ENCODE data around the gene ASIC4.

ASIC4 gene

DNA sequence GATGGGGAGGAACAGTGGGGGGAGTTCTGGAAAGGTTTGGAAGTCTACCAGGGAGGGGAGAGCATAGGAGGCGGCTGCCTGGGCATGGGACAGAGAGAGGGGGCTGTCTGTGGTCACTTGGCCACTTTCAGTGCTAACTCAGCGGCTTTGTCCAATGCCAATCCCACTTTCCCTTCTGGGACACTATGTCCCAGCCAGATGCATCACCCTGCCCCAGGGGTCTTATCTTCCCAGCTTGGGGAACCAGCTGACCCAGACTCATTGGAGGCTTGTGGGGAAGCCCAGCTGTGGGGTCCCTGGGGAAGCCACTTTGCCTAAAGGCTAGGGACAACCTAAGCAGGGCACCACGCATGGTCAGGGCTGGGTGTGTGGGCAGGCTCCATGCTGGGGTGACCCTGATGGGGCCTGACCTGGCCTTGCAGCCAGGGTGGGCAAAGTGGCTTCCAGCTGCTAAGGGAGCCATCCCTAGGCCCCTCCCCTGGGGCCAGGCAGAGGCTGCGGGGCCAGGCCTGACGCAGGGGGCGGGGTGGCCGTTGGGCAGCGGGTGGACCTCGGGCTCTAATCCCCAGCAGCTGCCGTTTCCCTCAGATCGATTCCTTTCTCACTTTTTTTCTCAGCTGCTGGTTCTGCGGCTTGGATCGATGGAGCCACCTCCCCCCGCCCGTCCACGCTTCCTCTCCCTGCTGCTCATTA lies 1.6 kb upstream of the ASIC4 start:
- DNase-seq (ENCODE audit: low read depth in 2 of 2, low spot score in 1 of 2): no peak

DNA sequence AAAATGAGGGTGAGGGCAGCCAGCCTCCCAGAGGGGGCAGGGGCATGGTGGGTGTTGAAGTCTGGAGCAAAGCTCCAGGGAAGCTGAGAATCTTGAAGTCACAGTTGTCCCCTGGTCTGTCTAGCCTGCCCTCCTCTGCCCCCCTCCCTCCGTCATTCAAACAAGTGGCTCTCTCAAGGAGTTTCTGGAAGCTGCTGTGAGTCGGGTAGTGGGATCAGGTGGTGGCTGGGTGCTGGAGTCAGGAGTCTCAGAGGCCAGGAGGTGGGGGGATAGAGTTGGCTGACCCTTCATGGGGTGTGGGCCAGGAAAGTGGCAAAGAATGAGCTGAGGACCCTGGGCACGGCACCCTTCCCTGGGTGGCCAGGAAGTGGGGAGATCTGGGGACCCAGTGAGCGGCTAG lies 495 bp upstream of the ASIC4 start:
- no peak for DNase-seq (ENCODE audit: low read depth in 2 of 2, low spot score in 1 of 2)

DNA sequence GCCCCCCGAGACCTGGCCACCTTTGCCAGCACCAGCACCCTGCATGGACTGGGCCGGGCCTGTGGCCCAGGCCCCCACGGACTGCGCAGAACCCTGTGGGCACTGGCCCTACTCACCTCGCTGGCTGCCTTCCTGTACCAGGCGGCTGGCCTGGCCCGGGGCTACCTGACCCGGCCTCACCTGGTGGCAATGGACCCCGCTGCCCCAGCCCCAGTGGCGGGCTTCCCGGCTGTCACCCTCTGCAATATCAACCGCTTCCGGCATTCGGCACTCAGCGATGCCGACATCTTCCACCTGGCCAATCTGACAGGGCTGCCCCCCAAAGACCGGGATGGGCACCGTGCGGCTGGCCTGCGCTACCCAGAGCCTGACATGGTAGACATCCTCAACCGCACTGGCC lies 554 bp downstream of the ASIC4 start:
- no peak for DNase-seq (ENCODE audit: low read depth in 2 of 2, low spot score in 1 of 2)

DNA sequence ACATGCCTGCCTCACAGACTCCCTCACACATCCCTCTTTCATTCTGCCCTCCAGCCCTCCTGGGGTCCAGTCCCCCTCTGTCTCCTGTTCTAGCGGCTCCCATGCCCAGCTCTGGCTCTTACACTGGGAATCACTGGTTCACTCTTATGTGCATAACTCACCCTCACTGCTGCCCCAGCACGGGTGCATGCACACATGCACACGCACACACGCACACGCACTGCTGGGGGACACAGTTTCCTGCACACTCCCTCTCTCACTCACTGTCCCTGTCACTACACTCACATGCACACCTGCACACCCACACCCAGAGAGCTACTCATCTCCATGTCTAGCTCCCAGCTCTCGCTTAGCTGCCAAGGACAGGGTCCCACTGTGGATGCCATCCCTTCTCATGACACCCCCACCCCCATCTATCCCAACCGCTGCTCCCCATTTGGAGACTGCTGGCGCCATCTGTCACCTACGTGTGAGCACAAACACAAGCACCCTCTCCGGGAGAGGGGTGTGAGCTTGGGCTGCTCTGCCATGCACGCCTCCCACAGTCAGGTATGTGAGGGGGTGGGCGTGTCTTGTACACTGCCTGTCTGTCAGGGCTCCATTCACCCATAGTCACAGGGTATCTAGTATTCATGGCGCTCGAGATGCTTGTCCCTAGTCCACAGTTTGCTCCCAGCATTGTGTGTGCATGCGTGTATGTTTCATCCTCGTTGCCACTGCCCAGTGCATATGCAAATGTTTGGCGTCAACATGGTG lies 1.8 kb downstream of the ASIC4 start:
- DNase-seq (ENCODE audit: low read depth in 2 of 2, low spot score in 1 of 2): no peak

DNA sequence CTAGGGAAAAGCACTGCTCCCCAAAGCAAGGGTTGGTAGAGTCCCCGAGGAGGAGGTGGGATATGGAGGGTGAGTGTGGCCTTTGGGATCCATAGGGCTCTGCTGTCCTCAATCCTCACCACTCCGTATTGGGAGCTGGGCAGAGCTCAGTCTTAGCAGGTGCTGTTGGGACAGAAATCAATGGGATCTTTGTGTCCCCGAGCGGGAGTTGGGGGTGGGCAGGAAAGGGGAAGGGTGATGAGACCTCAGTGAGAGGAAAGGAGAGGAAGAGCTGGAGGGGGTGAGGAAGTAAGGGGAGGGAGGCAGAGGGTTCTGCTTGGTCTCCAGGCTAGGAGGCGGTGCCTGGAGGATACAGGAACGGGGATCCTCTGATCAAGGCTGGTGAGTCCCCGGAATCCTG lies 2.6 kb downstream of the ASIC4 start:
- DNase-seq (ENCODE audit: low read depth in 2 of 2, low spot score in 1 of 2): no peak

DNA sequence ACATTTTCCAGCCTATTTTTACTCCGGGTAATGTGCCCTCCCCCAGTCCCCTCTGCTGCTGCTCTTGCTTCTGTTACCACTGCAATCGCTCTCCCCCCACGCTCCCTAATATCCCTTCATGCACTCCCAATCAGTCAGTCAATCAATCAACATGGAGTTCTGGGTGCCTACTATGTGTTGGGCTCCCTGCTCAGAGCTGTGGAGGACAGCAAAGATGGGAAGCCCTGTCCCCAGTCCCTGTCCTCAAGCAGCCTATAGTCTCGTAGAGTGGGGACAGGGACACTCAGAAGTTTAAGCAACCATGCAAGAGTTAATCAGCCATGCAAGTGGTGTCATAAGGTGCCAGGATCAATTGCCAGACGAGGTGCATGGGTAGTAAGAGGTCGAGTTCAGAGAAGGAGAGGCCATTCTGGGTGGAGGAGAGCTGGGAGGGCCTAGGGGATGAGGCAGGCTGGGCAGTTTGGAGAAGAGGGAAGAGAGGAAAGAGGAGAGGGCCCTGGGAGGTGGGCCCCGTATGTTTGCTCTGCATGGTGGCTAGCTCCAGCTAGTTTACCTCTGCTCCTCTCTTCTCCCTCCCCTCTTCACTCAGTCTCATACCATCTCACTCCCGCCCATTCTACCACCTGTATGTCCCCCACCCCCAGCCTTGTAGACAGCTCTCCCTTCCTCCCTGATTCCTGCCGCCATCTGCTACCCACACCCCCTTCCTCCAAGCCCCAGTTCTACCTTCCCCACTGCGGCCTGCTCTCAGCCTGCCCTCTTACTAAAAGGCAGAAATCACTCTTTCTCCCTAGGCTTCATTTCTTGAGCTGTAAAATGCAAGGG lies 3.9 kb downstream of the ASIC4 start:
- DNase-seq (ENCODE audit: low read depth in 2 of 2, low spot score in 1 of 2): no peak

DNA sequence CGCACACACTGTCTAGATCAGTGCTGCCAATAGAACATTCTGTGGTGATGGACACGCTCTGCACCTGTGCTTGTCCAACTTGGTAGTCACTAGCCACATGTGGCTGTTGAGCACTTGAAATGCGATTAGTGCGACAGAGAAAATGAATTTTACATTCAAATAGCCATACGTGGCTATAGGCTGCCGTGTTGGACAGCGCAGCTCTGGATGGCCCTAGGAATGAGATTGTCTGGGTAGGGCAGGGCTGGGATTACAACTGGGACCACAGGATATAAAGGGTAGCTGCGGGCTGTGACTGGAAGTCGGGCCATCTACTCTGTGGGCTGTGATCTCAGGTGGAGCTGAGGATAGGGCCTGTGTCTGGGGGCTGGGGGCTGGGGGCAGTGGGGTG lies 5.2 kb downstream of the ASIC4 start:
- DNase-seq (ENCODE audit: low read depth in 2 of 2, low spot score in 1 of 2): no peak

DNA sequence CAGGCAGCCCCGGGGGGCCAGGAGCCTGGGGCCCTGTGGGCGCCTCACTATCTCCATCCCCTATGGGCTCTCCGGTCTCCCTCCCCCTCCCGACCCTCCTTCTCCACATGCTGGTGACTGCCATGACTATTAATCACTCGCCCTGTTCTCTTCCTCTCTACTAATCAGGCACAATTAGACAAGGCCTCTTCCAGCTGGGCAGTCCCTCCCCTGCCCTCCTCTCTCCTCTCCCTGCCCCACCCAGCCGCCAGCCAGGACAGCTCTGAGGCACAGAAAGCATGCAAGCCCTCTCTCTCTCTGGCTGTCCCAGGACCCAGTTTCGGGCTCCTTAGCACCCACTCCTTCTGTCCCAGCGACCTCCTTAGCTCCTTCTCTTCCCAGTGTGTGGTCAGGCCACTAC lies 5.8 kb downstream of the ASIC4 start:
- DNase-seq (ENCODE audit: low read depth in 2 of 2, low spot score in 1 of 2): no peak

DNA sequence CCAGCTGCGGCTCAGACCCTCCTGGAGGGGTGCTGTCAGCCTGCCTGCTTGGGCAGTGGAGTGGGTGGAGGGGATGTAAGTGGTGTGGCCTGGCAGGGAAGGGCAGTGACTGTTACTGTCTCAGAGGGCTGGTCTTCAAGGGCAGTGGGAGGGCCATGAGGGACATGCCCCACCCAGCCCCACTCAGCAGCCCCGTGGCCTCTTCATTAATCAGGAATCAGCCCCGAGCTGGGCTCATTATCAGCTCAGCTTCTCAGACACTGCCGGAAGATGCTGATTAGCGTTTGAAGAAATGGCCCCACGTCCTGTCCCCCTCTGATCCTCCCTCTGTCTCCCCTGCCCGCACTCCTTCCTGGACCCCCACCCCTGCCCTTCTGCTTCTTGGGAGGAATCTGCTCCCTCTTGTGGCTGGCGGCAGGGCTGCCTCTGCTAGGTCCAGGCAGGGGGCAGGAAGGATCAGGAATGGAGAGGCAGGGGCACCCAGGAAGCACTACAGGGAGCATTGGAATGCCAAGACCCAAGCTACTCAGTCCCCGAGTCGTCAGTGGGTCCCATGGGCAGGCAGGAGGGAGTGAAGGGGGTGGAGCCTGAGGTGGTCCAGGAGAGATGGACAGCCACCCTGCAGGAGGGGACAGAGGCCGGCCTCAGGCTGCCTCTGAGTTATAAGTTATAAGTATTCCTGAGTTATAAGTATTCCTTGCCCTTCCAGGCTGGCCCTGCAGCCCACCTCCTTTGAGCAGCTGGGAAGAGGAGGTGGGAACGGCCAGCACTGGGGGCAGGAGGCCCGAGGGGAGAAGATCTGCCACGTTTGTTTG lies 7.0 kb downstream of the ASIC4 start:
- no peak for DNase-seq (ENCODE audit: low read depth in 2 of 2, low spot score in 1 of 2)

DNA sequence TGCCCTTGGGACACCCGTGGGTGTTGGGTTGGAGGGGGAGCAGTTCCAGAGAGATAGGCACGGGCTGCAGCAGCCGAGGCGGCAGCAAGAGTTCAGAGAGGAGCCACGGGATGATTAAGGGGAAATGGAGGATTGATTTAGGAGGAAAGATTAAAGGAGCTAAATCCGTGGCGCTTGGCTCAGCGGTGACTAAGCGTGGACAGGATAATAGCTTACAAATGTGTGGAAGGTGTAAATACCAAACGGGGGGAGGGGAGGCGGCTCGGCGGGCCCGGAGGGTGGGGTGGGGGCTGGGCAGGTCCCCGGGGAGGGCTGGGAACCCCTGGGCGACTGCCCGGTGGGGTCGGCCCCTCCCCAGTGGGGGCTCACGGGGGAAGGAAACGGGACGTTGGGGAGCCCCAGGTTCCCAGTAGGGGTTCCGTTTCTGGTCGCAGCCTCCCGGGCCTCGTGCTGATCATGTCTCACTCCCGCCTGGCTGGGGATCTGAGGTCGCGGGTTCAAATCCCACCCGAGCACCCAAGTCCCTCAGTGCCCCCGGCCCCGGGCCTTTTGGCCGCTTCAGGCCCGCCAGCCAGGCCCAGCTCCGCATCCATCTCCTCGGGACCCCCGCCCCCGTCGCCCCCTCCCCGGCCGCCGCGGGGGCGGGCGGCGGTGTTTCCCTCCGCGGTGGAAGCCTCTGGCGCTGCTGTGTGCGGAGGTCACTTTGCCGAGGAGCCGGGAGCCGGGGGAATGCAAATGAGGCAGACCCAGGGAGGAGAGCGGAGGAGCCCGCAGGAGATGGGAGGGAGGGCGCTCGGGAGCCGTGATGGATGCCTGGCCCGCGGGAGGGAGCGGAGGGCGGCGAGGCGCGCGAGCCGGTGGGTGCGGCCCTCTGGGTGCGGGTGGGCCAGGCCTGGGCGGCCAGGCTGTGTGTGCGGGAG lies 8.1 kb downstream of the ASIC4 start:
- DNase-seq (ENCODE audit: low read depth in 2 of 2, low spot score in 1 of 2): no peak

DNA sequence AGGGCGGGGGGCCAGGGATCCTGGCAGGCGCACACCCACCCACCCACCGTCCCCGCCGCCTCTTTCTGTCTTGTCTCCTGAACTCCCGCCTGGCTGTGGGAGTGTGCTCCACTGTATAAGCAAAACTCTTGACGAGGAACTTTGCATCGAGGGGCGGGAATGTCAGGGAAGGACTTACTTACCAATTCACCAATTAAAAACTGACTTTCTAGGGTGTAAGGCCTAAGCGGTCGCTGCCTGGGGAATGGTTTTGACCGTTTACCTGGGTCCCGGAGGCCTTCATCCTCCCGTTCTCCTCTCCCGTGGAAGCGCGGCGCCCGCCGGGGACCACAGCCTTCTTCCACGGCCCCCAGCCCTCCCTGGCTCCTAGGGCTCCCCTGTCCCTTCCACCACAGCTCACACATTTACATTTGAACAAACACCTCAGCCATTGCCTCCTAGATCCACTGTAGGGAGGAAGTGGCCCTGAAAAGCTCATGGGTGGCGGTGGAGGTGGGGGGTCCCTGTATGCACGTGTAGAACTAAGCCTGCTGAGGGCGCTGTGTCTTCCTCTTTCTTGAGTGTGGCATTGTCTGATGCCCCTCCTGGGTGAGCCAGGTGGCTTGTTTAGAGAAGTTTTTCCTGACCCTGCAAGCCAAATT lies 8.9 kb downstream of the ASIC4 start:
- DNase-seq (ENCODE audit: low read depth in 2 of 2, low spot score in 1 of 2): no peak

DNA sequence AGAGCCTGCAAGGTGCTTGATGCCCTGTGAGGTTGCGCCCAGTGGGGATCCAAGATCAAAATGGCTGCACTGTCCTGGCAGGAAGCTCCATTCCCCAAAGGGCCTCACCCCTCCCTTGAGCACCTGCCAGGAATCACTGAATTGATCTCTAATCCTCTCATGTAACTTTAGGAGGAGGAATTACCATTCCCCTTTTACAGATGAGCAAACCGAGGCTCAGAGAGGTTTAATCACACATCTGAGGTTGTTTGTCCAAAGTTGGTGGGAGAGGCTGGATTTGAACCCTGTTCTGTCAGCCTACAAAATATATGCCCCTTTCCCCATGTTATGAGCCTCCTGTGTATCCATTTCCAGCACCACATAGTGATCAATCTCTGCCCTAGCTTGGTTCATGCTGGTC lies 10.5 kb downstream of the ASIC4 start:
- DNase-seq (ENCODE audit: low read depth in 2 of 2, low spot score in 1 of 2): no peak

DNA sequence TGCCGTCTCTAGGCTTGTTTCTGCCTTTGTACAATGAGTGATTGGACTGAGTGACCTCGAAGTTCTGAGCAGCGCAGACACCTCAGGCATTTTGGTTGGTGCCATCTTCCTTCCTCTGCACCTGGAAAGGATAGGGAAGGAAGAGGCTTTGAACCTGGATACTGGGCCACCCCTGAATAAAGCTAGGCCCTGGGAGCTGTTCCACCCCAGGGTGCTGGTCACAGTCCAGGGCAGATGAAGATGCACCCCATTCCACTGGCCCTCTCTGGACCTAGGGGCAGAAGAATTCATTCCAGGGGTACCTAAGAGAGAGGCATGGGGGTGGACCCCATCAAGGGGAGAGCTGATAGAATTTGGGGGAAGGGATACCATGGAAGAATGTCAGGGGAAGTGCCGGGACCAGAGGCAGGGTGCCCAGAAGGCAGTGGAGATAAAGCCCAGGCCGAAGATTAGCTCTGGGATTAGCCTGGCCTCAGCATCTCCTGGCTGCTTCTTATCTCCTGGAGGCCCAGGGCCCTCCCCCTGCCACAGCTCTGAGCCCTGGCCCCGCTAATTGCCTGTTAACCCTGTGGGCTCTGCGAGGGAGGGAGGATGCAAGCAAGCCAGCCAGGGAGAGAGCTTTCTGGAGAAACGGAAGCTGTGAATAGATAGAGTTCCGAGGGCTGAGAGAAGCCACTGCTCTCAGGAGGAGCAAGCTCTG lies 11.4 kb downstream of the ASIC4 start:
- DNase-seq (ENCODE audit: low read depth in 2 of 2, low spot score in 1 of 2): no peak

DNA sequence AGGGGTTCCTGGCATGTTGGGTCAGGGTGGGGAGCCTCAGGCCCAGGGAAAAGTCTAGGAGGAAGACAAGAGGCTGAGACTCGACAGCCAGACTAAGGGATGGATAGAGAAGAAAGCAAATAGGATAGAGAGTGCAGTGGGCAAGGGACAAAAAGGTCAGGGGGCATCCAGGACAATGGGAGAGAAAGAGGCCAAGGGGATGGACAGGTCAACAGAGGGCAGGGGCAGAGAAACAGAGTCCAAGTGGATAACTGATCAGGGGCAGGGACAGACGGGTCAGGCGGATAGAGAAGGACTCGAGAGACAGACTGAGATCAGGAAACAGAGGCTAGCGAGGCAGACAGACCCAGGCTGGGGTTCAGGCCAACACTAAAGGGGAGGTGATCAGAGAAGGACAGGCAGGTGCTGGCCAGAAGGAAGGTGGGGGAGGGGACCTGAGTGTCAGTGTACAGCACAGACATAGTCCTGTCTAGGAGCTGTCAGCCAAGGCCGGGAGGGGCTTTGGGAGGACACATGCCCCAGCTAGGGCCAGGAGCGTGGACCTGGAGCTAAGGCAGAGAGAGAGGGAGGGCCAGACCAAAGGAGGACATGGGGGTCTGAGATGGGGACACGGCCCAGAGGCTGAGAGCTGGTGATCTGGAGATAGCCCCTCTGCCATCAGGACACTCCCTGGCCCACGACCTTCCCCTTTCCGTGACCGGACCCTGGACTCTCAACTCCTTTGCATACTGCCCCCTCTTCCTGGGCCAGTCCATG lies 12.2 kb downstream of the ASIC4 start:
- DNase-seq (ENCODE audit: low read depth in 2 of 2, low spot score in 1 of 2): no peak

DNA sequence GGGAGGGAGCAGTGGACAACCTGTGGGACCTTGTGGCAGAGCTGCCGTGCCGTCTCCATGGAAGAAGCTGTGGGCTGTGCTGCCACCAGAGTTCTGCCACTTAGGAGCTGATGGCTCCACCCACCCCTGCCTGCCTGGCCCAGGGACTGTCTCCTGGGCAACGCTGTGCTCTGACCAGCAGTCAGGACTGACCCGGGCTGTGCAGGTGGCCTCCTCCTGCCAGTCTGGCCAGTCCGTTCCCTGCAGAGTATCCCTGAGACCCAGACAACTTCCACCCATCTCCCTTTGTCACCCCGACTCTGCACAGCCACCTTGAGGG lies 12.8 kb downstream of the ASIC4 start:
- no peak for DNase-seq (ENCODE audit: low read depth in 2 of 2, low spot score in 1 of 2)

DNA sequence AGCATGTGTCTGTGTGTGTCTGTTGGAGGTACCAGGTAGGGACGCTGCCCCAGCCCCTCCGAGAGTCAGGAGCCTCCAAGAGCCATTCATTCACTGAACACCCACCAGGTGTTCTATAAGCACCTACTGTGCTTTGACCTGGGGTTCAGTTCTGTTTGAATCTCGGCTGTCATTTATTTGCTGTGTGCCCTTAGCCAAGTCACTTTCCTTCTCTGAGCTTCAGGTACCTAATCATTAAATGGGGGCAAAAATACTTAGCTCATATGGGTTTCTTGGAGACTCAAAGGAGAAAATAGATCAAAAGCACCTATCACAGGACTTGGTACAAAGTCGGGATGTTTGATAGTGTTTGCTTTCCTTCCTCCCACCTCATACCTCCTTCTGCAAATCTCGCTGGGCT lies 13.2 kb downstream of the ASIC4 start:
- no peak for DNase-seq (ENCODE audit: low read depth in 2 of 2, low spot score in 1 of 2)

DNA sequence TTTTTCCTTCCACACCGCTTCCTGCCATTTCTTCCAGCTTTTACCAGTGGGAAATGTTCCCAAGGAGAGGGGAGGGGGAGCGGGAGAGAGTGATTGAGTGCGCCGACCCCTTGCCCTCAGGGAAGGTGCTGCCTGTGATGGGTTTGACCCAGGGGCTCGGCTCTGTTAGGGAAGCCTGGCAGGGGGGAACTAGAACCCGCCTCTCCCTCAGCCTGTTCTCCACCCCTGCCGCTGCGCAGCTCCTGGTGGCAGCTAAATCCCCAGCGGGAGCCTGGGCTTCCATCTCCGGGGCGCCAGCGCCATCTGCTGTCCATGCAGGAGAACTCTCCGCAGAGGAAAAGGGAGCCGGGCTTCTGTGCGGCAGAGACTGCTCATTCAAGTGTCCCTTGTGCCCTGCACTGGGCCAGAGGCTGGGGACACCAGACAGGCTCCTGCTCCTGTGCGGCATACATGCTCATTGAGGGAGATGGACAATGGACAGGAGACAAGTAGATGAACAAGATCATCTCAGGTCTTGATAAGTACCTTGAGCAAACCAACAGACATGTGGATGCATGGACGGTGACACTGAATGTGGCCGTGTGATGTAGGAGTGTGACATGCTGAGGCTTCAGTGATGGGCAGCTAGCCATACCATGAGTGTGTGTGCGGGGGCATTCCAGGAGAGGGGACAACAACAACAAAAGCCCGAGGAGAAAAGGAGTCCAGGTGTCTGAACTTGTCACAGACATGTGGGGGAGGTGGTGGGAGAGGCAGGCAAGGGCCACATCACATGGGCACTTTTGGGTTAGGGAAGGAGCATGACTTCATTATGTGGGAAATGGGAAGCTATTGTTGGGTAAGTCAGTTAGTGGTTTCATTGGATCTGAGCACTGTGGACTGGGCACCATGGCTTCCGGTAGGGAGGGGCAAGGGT lies 16.0 kb downstream of the ASIC4 start:
- peak; percentile 65 to 77 for DNase-seq (ENCODE audit: low read depth in 2 of 2, low spot score in 1 of 2)
